Measurements from ENCODE around the gene ALK.

DNA sequence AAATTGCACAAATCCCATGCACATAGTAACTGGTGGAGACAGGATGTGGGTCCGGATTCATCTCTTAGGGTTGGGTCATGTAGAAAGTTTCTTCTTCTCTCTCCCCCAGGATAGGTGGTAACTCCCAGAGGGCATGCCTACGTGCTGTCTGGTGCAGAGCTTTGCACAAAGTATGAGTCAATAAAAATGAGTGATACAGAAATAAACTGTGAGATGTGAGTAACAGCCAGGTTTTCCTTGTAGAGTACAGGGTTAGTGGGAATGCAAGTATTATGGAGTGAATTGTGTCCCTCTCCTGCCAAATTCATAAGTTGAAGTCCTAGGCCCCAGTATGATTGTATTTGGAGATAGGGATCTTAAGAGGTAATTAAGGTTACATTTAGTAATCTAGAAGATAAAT lies 289.4 kb downstream of the ALK start:
- TF ChIP-seq, protein P1, sequence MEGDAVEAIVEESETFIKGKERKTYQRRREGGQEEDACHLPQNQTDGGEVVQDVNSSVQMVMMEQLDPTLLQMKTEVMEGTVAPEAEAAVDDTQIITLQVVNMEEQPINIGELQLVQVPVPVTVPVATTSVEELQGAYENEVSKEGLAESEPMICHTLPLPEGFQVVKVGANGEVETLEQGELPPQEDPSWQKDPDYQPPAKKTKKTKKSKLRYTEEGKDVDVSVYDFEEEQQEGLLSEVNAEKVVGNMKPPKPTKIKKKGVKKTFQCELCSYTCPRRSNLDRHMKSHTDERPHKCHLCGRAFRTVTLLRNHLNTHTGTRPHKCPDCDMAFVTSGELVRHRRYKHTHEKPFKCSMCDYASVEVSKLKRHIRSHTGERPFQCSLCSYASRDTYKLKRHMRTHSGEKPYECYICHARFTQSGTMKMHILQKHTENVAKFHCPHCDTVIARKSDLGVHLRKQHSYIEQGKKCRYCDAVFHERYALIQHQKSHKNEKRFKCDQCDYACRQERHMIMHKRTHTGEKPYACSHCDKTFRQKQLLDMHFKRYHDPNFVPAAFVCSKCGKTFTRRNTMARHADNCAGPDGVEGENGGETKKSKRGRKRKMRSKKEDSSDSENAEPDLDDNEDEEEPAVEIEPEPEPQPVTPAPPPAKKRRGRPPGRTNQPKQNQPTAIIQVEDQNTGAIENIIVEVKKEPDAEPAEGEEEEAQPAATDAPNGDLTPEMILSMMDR (IDR thresholded peaks at IDR 0.05): no peak
- no peak for TF ChIP-seq EP300 (IDR thresholded peaks at IDR 0.05)

All from sigmoid colon (tissue), 4 donors.